Adipocyte (in vitro differentiated cells): Measurements from ENCODE around the gene E2F2.

Experiments used
- DNase-seq: peaks from one replicate; pipeline ENCODE4 v3.0.0-alpha.2; 2015; ENCODE audit warnings: low read depth
- H3K27me3 ChIP-seq: replicated peaks from 2 replicates; pipeline ENCODE4 v1.7.0; 2013; ENCODE audit warnings: mild to moderate bottlenecking, low read length, moderate library complexity; ENCODE audit not compliant: control insufficient read depth, insufficient read depth
- H3K36me3 ChIP-seq: 2 replicates; pipeline ENCODE4 v1.7.0; 2013; ENCODE audit warnings: low read length, mild to moderate bottlenecking, moderate library complexity; ENCODE audit not compliant: control insufficient read depth, insufficient read depth, severe bottlenecking
- H3K4me1 ChIP-seq: 2 replicates; pipeline ENCODE4 v1.7.0; 2013; ENCODE audit warnings: mild to moderate bottlenecking, low read length, moderate library complexity; ENCODE audit not compliant: control insufficient read depth, insufficient read depth
- H3K4me3 ChIP-seq: 2 replicates; pipeline ENCODE4 v1.7.0; 2013; ENCODE audit warnings: mild to moderate bottlenecking, low read length, moderate library complexity
- H3K9ac ChIP-seq: 2 replicates; pipeline ENCODE4 v1.7.0; 2013; ENCODE audit warnings: mild to moderate bottlenecking, low read length, moderate library complexity
- H3K9me3 ChIP-seq: 2 replicates; pipeline ENCODE4 v1.7.0; 2013; ENCODE audit warnings: mild to moderate bottlenecking, low read length, moderate library complexity; ENCODE audit not compliant: control insufficient read depth

The E2F2 gene

DNA sequence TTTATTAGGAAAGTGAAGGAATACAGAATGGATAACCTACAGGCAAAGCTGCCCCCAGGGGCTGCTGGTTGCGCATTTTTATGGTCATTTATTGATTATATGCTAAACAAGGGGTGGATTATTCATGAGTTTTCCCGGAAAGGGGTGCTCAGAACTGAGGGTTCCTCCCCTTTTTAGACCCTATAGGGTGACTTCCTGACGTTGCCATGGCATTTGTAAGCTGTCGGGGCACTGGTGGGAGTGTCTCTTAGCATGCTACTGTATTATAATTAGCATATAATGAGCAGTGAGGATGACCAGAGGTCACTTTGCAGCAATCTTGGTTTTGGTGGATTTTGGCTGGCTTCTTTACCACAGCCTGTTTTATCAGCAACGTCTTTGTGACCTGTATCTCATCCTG lies 41.2 kb downstream of the E2F2 start:
- H3K9me3 ChIP-seq = no peaks in the 10 kb centered on the region
- no peaks in the 10 kb centered on the region for H3K27me3 ChIP-seq
- H3K4me3 ChIP-seq = no peak overlapping the region

GRCh38 chr1:23485002-23485332 lies 46.1 kb downstream of the E2F2 start:
- DNase-seq = no peak
- peak overlapping the region; percentile 77 for H3K4me3 ChIP-seq
- H3K27me3 ChIP-seq = no peaks in the 10 kb centered on the region
- H3K4me1 ChIP-seq = peaks cover 32% of the 10 kb centered on the region
- H3K9me3 ChIP-seq = no peaks in the 10 kb centered on the region
- H3K9ac ChIP-seq = peak overlapping the region; percentile 75
- no peaks in the 10 kb centered on the region for H3K36me3 ChIP-seq

More for the DNA sequence above, 41.2 kb downstream of the E2F2 start:
- DNase-seq = no peak
- Histone ChIP-seq H3K4me1 (peaks cover 4% of the 10 kb centered on the region), H3K9ac (no peak overlapping the region), H3K36me3 (no peaks in the 10 kb centered on the region)

DNA sequence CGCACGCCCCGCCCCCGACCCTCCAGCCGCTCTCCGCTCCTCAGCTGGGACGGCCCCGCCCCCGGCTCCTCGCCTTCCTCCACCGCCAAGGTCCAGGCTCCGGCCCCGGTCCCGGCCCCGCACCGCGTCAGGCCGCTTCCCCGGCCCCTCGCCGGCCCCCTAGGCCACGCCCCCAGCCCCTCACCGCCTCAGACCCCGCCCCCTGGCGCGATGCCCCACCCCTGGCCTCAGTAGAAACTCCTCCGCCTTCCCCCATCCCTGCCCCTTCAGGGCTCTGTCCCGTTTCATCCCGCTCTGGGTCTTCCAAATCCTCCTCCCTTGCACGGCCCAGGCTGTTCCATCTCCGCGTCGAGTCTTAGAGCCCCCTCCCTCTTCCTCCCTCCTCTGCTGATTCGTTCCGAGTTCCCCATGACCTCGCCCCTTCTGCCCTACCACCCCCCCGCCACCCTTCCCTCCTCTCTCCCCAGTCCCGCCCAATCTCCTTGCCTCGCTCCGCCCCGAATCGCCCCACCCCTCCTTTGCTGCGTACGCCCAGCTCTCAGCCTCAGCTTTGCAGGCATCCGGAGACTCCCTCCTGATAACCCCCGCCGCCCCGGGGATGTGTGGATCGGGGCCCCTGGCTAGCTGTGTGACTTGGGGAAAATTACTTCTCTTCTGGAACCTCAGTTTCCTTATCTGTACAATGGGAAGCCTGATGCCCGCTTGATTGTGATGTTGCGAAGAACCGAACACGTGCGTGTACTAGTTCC lies 46.6 kb downstream of the E2F2 start:
- Histone ChIP-seq H3K4me1 (peaks cover 38% of the 10 kb centered on the region), H3K9ac (peak overlapping the region; percentile 75), H3K4me3 (peak overlapping the region; percentile 77), H3K27me3 (no peaks in the 10 kb centered on the region), H3K36me3 (no peaks in the 10 kb centered on the region), H3K9me3 (no peaks in the 10 kb centered on the region)
- peak; percentile 99 for DNase-seq

DNA sequence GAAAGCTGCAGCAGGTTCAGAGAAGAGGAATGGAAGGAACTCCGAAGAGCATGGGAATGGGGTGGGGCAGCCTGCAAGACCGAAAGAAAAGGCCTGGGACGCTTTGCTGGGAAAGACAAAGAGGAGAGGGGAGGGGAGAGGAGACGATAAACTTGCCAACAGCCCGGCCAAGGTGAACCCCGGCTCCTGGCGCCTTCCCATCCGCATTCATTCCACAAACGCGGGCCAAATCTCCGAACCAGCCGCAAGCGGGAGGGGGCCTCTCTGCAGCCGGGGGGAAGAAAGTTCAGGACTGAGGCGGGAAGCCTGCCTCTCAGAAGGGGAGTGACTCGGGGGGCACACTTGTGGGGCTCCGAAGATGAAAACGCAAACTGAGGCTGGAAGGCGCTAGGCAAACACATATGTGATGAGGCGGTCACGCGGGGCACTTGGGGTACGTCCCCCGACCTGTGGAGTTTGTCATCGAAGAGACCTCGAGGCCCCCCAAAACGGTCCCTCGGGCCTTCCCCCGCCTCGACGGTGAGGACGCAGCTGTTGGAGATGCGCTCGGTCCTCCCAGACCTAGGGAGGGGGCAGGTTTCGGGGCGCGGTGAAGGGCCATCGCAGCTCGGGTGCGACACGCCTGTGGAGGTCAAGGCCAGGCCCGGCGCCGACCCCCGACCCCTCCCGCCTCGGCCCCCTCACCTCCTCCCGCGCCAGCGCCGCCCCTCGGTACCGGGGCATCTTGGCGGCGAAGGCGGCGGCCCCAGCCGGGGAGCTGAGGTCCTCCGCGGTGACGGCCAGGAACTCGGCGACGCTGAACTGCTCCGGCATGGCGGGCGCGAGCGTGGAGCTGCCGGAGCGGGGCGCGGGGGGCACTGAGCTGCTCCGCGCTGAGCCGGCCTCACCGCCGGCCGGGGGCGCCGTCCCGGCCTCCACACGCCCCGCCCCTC lies 47.4 kb downstream of the E2F2 start, which contains the start of gene ASAP3:
ASAP3 (minus strand) TSS at position 859 of the 932 bp plus-strand sequence; CDS start at position 813, 46 bp downstream.
- peak; percentile 63 for DNase-seq

GRCh38 chr1:23481904-23482303 lies 49.1 kb downstream of the E2F2 start:
- peak overlapping the region; percentile 86 for H3K4me3 ChIP-seq
- DNase-seq = no peak
- H3K9me3 ChIP-seq = no peaks in the 10 kb centered on the region
- peaks cover 52% of the 10 kb centered on the region for H3K4me1 ChIP-seq
- peak overlapping the region; percentile 30 for H3K9ac ChIP-seq
- H3K36me3 ChIP-seq = no peaks in the 10 kb centered on the region
- H3K27me3 ChIP-seq = no peaks in the 10 kb centered on the region

More for the DNA sequence above, 47.4 kb downstream of the E2F2 start, which contains the start of gene ASAP3:
- Histone ChIP-seq H3K9me3 (no peaks in the 10 kb centered on the region), H3K36me3 (no peaks in the 10 kb centered on the region), H3K4me3 (peak within 1 kb of the TSS; percentile 86), H3K27me3 (no peaks in the 10 kb centered on the region), H3K9ac (peak within 1 kb of the TSS; percentile 91), H3K4me1 (peaks cover 45% of the 10 kb centered on the region)

DNA sequence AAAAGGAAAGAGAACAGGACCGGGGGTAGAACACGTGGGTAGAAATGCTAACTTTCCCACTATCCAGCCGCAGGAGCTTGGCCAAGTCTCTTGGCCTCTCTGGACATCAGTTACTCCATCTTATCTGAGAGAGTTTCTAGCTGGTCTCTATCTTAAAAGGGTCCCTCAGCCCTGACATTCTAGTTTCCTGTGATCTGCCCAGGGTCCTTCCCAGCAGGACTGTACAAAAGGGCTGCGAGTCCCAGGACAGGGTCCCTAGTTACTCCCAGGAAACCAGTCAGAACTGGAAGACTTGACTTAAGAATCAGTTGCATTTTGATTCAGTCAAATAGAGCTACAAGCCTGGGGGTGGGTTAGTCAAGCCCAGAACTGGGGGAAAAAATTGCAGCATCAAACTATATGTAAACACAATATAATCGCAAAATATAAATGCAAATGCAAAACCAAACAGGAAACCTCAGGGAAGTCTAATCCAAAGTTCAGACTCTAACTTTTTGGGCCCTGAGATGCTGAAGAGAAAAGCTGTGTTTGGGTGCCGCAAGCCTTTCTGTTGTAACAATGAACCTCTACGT lies 49.9 kb downstream of the E2F2 start:
- Histone ChIP-seq H3K36me3 (no peaks in the 10 kb centered on the region), H3K9me3 (no peaks in the 10 kb centered on the region), H3K4me3 (peak overlapping the region; percentile 86), H3K4me1 (peaks cover 57% of the 10 kb centered on the region), H3K27me3 (no peaks in the 10 kb centered on the region), H3K9ac (peak overlapping the region; percentile 30)
- DNase-seq = no peak

- Histone ChIP-seq H3K9me3 (no peaks in the 10 kb centered on the region), H3K27me3 (no peaks in the 10 kb centered on the region), H3K4me1 (peaks cover 64% of the 10 kb centered on the region), H3K9ac (peak overlapping the region; percentile 82), H3K4me3 (no peak overlapping the region), H3K36me3 (no peaks in the 10 kb centered on the region)
- no peak for DNase-seq
Observed at GRCh38 chr1:23480187-23481025, 50.6 kb downstream of the E2F2 start.

DNA sequence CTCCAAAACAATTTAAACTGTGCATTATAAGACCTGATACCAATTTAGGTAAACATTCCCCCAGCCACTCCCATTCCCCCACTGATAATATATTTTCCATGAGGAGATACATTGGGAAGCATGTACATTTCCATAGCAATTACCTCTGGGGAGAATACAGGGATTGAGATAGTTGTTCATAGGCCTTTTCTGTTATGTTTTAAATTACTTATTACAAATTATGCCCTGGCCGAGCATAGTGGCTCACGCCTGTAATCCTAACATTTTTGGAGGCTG lies 51.4 kb downstream of the E2F2 start:
- no peaks in the 10 kb centered on the region for H3K27me3 ChIP-seq
- peaks cover 66% of the 10 kb centered on the region for H3K4me1 ChIP-seq
- H3K4me3 ChIP-seq = peak overlapping the region; percentile 67
- H3K9me3 ChIP-seq = no peaks in the 10 kb centered on the region
- H3K9ac ChIP-seq = peak overlapping the region; percentile 82
- no peaks in the 10 kb centered on the region for H3K36me3 ChIP-seq
- no peak for DNase-seq

DNA sequence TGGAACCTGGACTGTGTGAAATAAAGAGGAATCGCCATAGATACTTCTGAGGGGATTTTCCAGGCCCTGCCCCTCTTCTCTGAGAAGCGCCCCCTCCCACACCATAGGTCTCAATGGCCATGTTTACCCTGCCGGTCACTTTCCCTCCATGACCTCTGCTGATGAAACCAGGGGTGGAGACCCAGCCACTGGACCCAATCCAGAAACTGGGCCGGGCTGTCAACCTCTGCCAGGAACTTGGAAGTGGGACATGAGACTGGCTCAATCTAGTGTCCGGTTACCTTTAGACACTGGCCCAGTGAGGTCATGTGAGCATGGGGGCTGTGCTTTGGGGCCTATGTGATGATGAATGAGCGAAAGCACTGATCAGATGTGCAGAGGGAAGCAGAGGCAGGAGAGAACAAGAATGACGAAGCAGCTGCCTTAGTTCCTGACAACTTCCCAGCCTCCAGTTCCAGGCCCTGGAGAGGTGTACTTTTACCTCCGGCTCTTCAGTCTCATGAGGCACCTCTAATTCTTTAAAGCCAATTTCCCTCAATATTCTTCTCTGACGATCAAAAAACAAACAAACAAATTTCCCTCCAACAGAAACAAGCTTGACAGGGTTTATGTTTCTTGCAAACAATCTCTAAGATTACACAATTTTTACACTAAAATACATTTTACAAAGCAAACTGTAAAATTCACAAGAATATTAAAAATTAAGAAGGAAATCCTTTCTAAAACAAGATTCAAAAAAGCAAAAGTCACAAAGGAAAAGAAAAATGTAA lies 52.0 kb downstream of the E2F2 start:
- H3K36me3 ChIP-seq = no peaks in the 10 kb centered on the region
- DNase-seq = peak; percentile 77

GRCh38 chr1:23477359-23478144 lies 53.5 kb downstream of the E2F2 start:
- no peak for DNase-seq
- H3K4me3 ChIP-seq = no peak overlapping the region
- no peak overlapping the region for H3K9ac ChIP-seq
- H3K4me1 ChIP-seq = peaks cover 85% of the 10 kb centered on the region
- no peaks in the 10 kb centered on the region for H3K27me3 ChIP-seq
- no peaks in the 10 kb centered on the region for H3K36me3 ChIP-seq
- no peaks in the 10 kb centered on the region for H3K9me3 ChIP-seq

More for the DNA sequence above, 52.0 kb downstream of the E2F2 start:
- Histone ChIP-seq H3K4me3 (peak overlapping the region; percentile 67), H3K27me3 (no peaks in the 10 kb centered on the region), H3K9ac (peak overlapping the region; percentile 82), H3K4me1 (peaks cover 70% of the 10 kb centered on the region), H3K9me3 (no peaks in the 10 kb centered on the region)
